Forelimb muscle (tissue), 1 donor: ENCODE measurements around the gene CA6. TPM values are rescaled to one million over a fixed set of nuclear protein-coding genes. Genes with fewer than 3 reads are reported as not detected.
"Not testable (repeated sequence)": the region's sequence is repeated elsewhere in the genome, so short reads cannot be mapped to it uniquely, and the experiment has no call there.

Experiments
- DNase-seq: peaks from one replicate; pipeline ENCODE4 v3.0.0-alpha.2; 2013; ENCODE audit warnings: low read depth
- polyA plus RNA-seq: library from polyadenylated mRNA; unstranded; fragments of 120-200 nt; gene quantifications from one replicate; pipeline ENCODE4 v1.2.1, GENCODE V29; 2013; ENCODE audit not compliant: insufficient read length

The CA6 gene
- not detected for polyA plus RNA-seq

- no peak for DNase-seq
These were observed at the start of gene CA6 for GRCh38 chr1:8945568-8945967. Gene CA6 (plus strand): TSS chr1:8945868. CDS start chr1:8945887, 19 bp downstream.

- not testable (repeated sequence) for DNase-seq
These were observed 48.9 kb upstream of the CA6 start for GRCh38 chr1:8896775-8897174.

DNA sequence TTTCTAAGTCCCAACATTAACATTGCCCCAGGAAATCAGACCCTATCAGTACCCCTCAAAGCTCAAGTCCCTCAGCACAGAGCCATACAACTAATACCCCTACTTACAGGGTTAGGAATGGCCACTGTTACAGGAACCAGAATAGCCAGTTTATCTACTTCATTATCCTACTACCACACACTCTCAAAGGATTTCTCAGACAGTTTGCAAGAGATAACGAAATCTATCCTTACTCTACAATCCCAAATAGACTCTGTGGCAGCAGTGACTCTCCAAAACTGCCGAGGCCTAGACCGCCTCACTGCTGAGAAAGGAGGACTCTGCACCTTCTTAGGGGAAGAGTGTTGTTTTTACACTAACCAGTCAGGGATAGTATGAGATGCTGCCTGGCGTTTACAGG lies 48.2 kb upstream of the CA6 start:
- not testable (repeated sequence) for DNase-seq

DNA sequence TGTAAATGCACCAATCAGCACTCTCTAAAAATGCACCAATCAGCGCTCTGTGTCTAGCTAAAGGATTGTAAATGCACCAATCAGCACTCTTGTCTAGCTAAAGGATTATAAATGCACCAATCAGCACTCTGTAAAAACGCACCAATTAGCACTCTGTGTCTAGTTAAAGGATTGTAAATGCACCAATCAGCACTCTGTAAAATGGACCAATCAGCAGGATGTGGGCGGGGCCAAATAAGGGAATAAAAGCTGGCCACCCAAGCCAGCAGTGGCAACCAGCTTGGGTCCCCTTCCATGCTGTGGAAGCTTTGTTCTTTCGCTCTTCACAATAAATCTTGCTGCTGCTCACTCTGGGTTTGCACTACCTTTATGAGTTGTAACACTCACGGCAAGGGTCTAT lies 47.2 kb upstream of the CA6 start:
- not testable (repeated sequence) for DNase-seq

- DNase-seq, result no peak
These were observed 46.6 kb upstream of the CA6 start for GRCh38 chr1:8899046-8899445.

GRCh38 chr1:8900684-8901083 lies 45.0 kb upstream of the CA6 start:
- DNase-seq, result not testable (repeated sequence)

DNA sequence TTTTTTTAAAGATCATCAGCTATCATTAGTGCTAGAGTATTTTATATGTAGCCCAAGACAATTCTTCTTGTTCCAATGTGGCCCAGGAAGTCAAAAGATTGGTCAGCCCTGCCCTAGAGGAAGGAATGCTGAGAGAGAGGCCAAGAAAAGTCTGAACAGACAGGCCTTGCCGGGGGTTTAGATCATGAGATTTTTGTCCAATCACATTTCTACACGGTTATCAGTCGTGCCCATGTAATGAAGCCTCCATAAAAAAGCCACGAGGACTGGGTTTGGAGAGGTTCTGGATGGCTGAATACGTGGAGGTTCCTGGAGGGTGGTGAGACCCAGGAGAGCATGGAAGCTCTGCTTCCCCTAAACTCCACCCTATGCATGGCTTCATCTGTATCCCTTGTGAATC lies 42.9 kb upstream of the CA6 start:
- DNase-seq, result no peak

- DNase-seq, result no peak
These were observed 42.3 kb upstream of the CA6 start for GRCh38 chr1:8903410-8903809.

GRCh38 chr1:8903908-8904650 lies 41.6 kb upstream of the CA6 start:
- no peak for DNase-seq

GRCh38 chr1:8905582-8906191 lies 40.0 kb upstream of the CA6 start:
- DNase-seq, result peak; percentile 74

- no peak for DNase-seq
These were observed 37.1 kb upstream of the CA6 start for GRCh38 chr1:8908388-8909151.

DNA sequence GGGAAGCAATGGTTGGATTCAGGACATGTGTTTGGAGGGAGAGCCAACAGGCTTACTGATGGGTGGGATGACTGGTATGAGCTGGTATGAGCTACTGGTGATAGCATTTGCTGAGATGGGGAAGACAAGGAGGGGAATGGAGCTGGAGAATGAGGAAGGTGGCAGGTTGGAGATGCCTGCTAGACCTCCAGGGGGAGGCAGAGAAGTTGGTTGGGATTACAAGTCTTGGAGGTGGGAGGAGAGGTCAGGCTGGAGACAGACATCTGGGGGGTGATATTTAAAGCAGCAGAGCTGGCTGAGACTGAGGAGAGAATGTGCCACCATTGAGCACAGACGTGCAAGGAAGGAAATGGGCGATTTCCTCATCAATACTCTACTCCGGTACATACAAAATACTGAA lies 35.3 kb upstream of the CA6 start:
- DNase-seq, result no peak

- no peak for DNase-seq
These were observed 34.8 kb upstream of the CA6 start for GRCh38 chr1:8910914-8911313.

- DNase-seq, result no peak
These were observed 34.0 kb upstream of the CA6 start for GRCh38 chr1:8911416-8912309.

- DNase-seq, result no peak
These were observed 32.2 kb upstream of the CA6 start for GRCh38 chr1:8913457-8913856.

DNA sequence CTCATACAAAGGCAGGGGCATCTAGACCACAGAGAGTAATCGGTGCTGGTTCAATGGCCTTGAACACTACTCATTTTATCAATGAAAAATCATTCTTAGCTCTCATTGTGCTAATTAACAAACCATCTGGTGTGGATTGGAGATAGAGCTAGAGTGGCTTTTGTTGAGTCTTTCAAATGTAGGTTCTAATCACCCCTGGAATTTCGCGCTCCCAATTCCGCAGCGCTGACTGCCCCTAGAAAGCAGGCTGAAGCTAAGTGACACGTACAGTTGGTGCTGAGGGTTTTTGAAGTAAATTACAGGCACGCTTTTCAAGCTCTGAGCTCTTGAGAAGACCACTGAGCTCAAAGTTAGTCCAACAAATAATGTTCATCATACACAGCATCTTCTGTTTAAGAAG lies 31.2 kb upstream of the CA6 start:
- DNase-seq, result no peak

- DNase-seq, result no peak
These were observed 30.2 kb upstream of the CA6 start for GRCh38 chr1:8915446-8915845.

DNA sequence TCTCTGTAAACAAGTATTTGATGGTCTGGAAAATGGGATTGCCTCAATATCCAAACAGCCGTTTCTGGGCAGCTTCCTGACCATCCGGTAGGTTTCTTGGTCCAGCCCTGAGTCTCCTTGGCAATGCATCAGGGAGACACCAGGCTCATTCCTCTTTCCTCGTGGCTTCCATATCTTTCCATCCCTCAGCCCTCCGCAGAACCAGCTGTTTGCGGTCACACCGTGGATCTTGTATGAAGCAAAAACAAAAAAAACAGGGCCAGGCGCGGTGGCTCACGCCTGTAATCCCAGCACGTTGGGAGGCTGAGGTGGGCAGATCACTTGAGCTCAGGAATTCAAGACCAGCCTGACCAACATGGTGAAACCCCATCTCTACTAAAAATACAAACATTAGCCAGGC lies 28.1 kb upstream of the CA6 start:
- not testable (repeated sequence) for DNase-seq

DNA sequence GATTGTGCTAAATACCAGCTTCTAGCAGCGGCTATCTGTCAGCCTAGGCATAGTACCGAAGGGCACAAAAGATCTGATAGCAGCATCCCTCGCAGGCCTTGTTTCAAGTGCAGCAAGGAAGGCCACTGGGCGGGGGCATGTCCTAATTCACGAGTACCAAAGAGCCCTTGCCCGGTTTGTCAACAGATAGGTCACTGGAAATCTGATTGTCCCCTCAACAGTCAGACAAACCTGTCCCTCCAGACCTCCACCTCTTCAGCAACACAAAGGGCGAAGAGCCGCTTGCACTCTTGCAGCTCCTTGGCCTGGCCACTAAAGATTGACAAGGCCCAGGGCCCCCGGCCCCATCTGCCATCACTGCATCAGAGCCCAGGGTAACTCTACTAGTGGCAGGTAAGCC lies 22.7 kb upstream of the CA6 start:
- DNase-seq, result no peak

DNA sequence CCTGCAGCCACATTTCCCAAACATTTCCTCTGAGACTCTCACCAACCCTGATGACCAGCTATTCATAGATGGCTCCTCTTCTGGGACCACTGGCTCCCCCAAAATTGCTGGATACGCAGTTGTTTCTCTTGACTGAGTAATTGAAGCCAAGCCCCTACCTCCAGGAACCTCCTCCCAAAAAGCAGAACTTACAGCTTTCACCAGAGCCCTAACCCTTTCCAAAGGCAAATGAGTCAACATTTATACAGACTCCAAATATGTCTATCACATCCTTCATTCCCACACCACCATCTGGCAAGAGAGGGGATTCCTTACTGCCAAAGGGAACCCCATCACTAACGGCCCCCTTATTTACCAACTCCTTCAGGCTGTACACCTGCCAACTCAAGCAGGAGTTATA lies 20.3 kb upstream of the CA6 start:
- DNase-seq, result no peak

GRCh38 chr1:8925960-8926359 lies 19.7 kb upstream of the CA6 start:
- DNase-seq, result no peak
